WI38 (cell line): ENCODE data around the gene CENPP.

Source experiments
- H3K4me3 ChIP-seq: 2 replicates; pipeline ENCODE4 v1.5.1; 2011; ENCODE audit warnings: low read depth, mild to moderate bottlenecking, control low read depth, low read length
- CTCF ChIP-seq: IDR thresholded peaks from 2 replicates; pipeline ENCODE4 v1.5.1; 2012; ENCODE audit warnings: low read depth, mild to moderate bottlenecking, control low read depth, low read length

Gene CENPP

GRCh38 chr9:92332577-92333281 lies 7.0 kb downstream of the CENPP start:
- H3K4me3 ChIP-seq: no peak overlapping the region
- TF ChIP-seq CTCF: no peak

GRCh38 chr9:92333282-92333634 lies 7.5 kb downstream of the CENPP start:
- H3K4me3 ChIP-seq: no peak overlapping the region
- no peak for TF ChIP-seq CTCF

GRCh38 chr9:92341578-92341977 lies 15.8 kb downstream of the CENPP start:
- no peak for TF ChIP-seq CTCF
- H3K4me3 ChIP-seq: no peak overlapping the region

GRCh38 chr9:92342825-92343488 lies 17.2 kb downstream of the CENPP start:
- no peak for TF ChIP-seq CTCF
- no peak overlapping the region for H3K4me3 ChIP-seq

- TF ChIP-seq CTCF: no peak
- no peak overlapping the region for H3K4me3 ChIP-seq
These were observed 19.8 kb downstream of the CENPP start for GRCh38 chr9:92345582-92345981.

- no peak for TF ChIP-seq CTCF
- no peak overlapping the region for H3K4me3 ChIP-seq
These were observed 24.3 kb downstream of the CENPP start for GRCh38 chr9:92349771-92350739.

- H3K4me3 ChIP-seq: no peak overlapping the region
- no peak for TF ChIP-seq CTCF
These were observed 25.0 kb downstream of the CENPP start for GRCh38 chr9:92350740-92351133.
